ENCODE measurements around the gene SERP1. TPM values are rescaled to one million over a fixed set of nuclear protein-coding genes. Genes with fewer than 3 reads are reported as not detected.
A peak's percentile ranks its signal among the peaks of the same experiment; 100 is the strongest.

Gene SERP1
- total RNA-seq, 1 donor from 2014 or later: 22.0 TPM

DNA sequence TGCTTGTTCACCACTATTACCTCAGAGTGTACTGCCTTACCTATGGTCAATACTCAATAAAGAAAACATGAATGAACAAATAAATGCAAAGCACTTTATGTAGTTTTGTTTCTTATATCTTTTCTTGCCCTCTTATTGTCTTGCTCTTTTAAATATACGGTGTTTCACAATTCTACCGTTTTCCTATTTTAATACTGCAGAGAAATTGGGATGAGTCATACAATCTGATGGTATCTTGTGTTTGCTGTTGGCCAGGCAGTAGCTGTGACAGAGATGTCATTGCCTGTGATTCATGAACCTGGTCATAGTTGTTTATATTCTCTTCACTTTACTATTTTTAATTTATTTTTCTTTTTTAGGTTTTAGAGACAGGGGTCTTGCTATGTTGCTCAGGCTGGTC, 48.3 kb downstream of the SERP1 start:
- ATAC-seq (ENCODE audit: poor library complexity) (no peak), DNase-seq (no peak)
- intact Hi-C loops (cut with DNase I): loop anchor here (5.0 to 10.0 kb wide), 3 partner anchors 86 to 533 kb away; no protein-coding TSS in a partner anchor

DNA sequence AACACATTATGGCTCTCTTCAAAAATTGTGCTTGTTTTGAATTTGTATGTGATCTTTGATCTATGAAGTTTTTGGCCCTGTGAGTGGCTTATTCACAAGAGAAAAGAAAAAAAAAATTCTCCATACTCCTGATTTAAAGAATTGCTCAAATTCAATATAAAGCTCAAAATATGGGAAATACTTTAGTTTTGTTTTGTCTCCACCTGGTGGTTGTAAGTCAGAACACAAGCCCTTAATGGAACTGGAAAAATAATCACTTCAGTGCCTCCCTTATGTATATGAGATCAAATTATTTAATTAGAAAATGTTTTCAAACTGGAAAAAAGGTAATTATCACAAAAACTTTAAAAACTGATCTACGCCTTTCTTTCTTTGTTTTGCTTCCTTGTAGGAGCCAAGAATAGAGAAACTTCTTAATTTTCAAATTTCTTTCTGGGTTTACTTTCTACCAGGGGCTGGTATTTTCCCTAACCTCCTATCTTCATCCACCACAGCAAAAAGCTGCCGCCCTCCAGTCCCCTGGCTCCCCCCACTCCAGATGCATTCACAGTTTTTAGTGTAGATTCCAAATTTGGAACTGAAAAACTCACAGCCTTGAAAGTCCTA, 50.6 kb downstream of the SERP1 start:
- intact Hi-C loops (cut with DNase I): loop anchor here (2.0 to 10.0 kb wide), 4 partner anchors 83 to 531 kb away; no protein-coding TSS in a partner anchor
- peak; percentile 62 for ATAC-seq (ENCODE audit: poor library complexity)
- DNase-seq: no peak

DNA sequence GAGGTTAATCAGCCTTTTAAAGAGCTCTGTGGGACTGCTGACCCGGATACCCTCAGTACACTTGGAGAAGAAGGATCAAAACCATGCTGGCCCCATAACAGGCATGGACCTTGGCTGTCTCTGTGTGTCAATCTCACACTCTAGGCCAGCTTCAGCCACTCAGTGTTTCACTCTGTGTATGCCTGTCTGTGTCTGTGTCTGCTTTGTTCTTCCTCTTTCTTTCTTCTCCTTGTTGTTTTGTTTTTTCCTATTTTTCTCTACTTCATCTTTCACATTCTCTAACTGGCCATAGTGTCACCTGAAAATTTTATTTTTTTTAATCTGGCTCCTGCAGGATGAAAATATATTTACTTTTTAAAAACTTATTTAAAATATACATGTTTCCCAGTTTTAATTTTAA, 51.1 kb downstream of the SERP1 start:
- intact Hi-C loops (cut with DNase I): loop anchor here (2.0 to 10.0 kb wide), 4 partner anchors 83 to 530 kb away; no protein-coding TSS in a partner anchor
- ATAC-seq (ENCODE audit: poor library complexity) (peak; percentile 38), DNase-seq (no peak)

DNA sequence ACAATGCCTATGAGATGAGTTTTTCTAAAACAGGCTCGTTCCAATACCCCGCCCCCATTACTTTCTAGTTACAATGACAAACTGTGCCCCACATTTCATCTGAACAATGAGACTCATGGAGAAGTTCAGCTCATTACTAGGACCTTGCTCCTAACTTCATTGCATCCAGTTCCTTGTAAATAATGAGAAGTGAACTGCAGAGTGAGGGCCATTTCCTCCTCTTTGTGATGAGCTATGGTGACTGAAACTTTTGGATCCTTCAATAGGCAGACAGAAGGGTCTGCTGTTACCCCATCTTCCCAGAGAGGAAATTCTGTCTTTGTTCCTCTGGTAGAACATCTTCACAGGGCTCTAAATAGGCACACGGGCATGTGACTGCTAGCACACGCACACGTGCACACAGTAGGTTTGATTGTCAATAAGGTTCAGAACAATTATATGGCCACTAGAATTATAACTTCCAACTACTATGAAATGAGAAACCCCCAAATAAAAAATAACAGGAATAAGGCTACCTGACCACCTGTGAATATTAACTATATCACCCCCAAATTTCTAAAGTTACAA, 51.8 kb downstream of the SERP1 start:
- intact Hi-C loops (cut with DNase I): loop anchor here (2.0 to 10.0 kb wide), 2 partner anchors 208 to 530 kb away; no protein-coding TSS in a partner anchor
- ATAC-seq (ENCODE audit: poor library complexity): no peak
- DNase-seq: no peak

Other genes starting within 250 kb of the SERP1 start
- gene TSC22D2, start 138.2 kb downstream of the SERP1 start, total RNA-seq: 15.9 TPM
- 67.6 TPM for gene EIF2A, start 291 bp upstream of the SERP1 start, total RNA-seq
- gene SELENOT, start 56.8 kb upstream of the SERP1 start, total RNA-seq: 59.8 TPM
- gene ERICH6, start 157.4 kb upstream of the SERP1 start, total RNA-seq: not detected
- 18.2 TPM for gene SIAH2, start 216.7 kb upstream of the SERP1 start, total RNA-seq

Data from Right ventricle myocardium superior (tissue), 1 donor.